GM19467 (cell line): Measurements from ENCODE around the gene ACO2.
"Not testable (repeated sequence)": the region's sequence is repeated elsewhere in the genome, so short reads cannot be mapped to it uniquely, and the experiment has no call there.

ENCODE experiments used
- ATAC-seq: cut with Tn5 transposase; IDR thresholded peaks from one replicate; pipeline ENCODE4 v1.9.1; 2021; ENCODE audit warnings: mild to moderate bottlenecking, moderate library complexity; ENCODE audit not compliant: unreplicated experiment

ACO2 gene

GRCh38 chr22:41468381-41469217 is at the start of gene ACO2, which contains the start of gene PHF5A:
TSS of gene ACO2 (plus strand) at chr22:41469117. CDS start at chr22:41469147, 30 bp downstream.
TSS of gene PHF5A (minus strand) at chr22:41468692. CDS start at chr22:41468653, 39 bp downstream.
- ATAC-seq, result peak; percentile 80

GRCh38 chr22:41425660-41426365 is 43.1 kb upstream of the ACO2 start:
- ATAC-seq, result no peak

GRCh38 chr22:41429232-41429950 is 39.5 kb upstream of the ACO2 start:
- ATAC-seq, result no peak

- ATAC-seq, result no peak
Measured at GRCh38 chr22:41429951-41430332, 39.0 kb upstream of the ACO2 start.

GRCh38 chr22:41431656-41432055 is 37.3 kb upstream of the ACO2 start:
- ATAC-seq, result no peak

- not testable (repeated sequence) for ATAC-seq
Measured at GRCh38 chr22:41433480-41433879, 35.4 kb upstream of the ACO2 start.

GRCh38 chr22:41434361-41435003 is 34.4 kb upstream of the ACO2 start:
- ATAC-seq, result not testable (repeated sequence)

- ATAC-seq, result no peak
Measured at GRCh38 chr22:41435560-41435959, 33.4 kb upstream of the ACO2 start.

GRCh38 chr22:41436322-41437113 is 32.4 kb upstream of the ACO2 start:
- no peak for ATAC-seq

- ATAC-seq, result no peak
Measured at GRCh38 chr22:41437198-41437597, 31.7 kb upstream of the ACO2 start.

- ATAC-seq, result not testable (repeated sequence)
Measured at GRCh38 chr22:41440511-41440910, 28.4 kb upstream of the ACO2 start.

GRCh38 chr22:41442240-41442792 is 26.6 kb upstream of the ACO2 start:
- ATAC-seq, result no peak

- peak; percentile 55 for ATAC-seq
Measured at GRCh38 chr22:41444360-41445128, 24.4 kb upstream of the ACO2 start.

GRCh38 chr22:41445129-41446056 is 23.5 kb upstream of the ACO2 start:
- ATAC-seq, result no peak

- ATAC-seq, result no peak
Measured at GRCh38 chr22:41446057-41446501, 22.8 kb upstream of the ACO2 start.

- ATAC-seq, result peak; percentile 38
Measured at GRCh38 chr22:41446639-41447434, 22.1 kb upstream of the ACO2 start, which contains the start of gene TOB2. TSS of gene TOB2 (minus strand) at chr22:41446801. CDS start at chr22:41437345, 9,456 bp downstream.
